ENCODE data around the gene ARSG.

GRCh38 chr17:68315930-68316329 lies 24.6 kb downstream of the ARSG start:
- TF ChIP-seq TARDBP (IDR thresholded peaks at IDR 0.05) (no peak), SUZ12 (IDR thresholded peaks at IDR 0.05) (no peak), ELF4 (IDR thresholded peaks at IDR 0.05) (no peak), FOXA1 (IDR thresholded peaks at IDR 0.05) (no peak), HDGF (IDR thresholded peaks at IDR 0.05; ENCODE audit: borderline replicate concordance) (no peak)
